ENCODE results near the gene ATXN7L1.

GRCh38 chr7:105587909-105588635 lies 288.3 kb downstream of the ATXN7L1 start:
- no peak for TF ChIP-seq EZH2phosphoT487 (IDR thresholded peaks at IDR 0.05; ENCODE audit: low read depth)
- no peak for TF ChIP-seq CTCF (IDR thresholded peaks at IDR 0.05; ENCODE audit: low read depth, low read length)

Measured in OCI-LY3 (cell line).